AG04449 (cell line): ENCODE results near the gene SASH1.

ENCODE experiments used
- CTCF ChIA-PET: fragments of 350-600 bp; formaldehyde crosslinking; extraction: SDS; loops from one replicate; lab custom pipeline; 2021; ENCODE audit warnings: antibody characterized with exemption; lab: Yijun Ruan, JAX
- POLR2A ChIA-PET: fragments of 400-600, 350-600 bp; formaldehyde crosslinking; extraction: SDS; loops from one replicate; lab custom pipeline; 2020; ENCODE audit warnings: antibody characterized with exemption, inconsistent platforms; lab: Yijun Ruan, JAX
- DNase-seq: peaks from one replicate; pipeline ENCODE4 v3.0.0-alpha.2; 2010; ENCODE audit warnings: low read depth, low spot score
- H3K4me3 ChIP-seq: 2 replicates; pipeline ENCODE4 v1.5.1; 2011; ENCODE audit warnings: low read depth, mild to moderate bottlenecking, control low read depth, low read length
- CTCF ChIP-seq: IDR thresholded peaks from one replicate; pipeline ENCODE4 v1.5.1; 2011; ENCODE audit warnings: mild to moderate bottlenecking, moderate library complexity, low read length, control low read depth, inconsistent platforms; ENCODE audit not compliant: insufficient read depth; ENCODE audit errors: missing control alignments

The SASH1 gene

GRCh38 chr6:148538261-148539190 is 195.9 kb downstream of the SASH1 start:
- no peak for TF ChIP-seq CTCF
- POLR2A ChIA-PET, result interaction anchor here (0.7 kb wide), 1 partner anchor 397 kb away, joined by 3 read pairs; no protein-coding TSS in a partner anchor
- CTCF ChIA-PET, result interaction anchor here (0.7 to 3.0 kb wide), 4 partner anchors 8 to 361 kb away, joined by 3 to 11 read pairs (median 5); no protein-coding TSS in a partner anchor
- no peak for DNase-seq
- no peak overlapping the region for H3K4me3 ChIP-seq

- no peak overlapping the region for H3K4me3 ChIP-seq
- TF ChIP-seq CTCF, result no peak
- ChIA-PET POLR2A (no interaction called here), CTCF (interaction anchor here (1.0 to 3.0 kb wide), 2 partner anchors 16 to 482 kb away, joined by 3 to 13 read pairs; no protein-coding TSS in a partner anchor)
- DNase-seq, result no peak
Measured at GRCh38 chr6:148543540-148543939, 200.9 kb downstream of the SASH1 start.

- ChIA-PET CTCF (interaction anchor here (1.0 to 3.0 kb wide), 3 partner anchors 13 to 481 kb away, joined by 3 to 13 read pairs (median 4); no protein-coding TSS in a partner anchor), POLR2A (no interaction called here)
- no peak for TF ChIP-seq CTCF
- H3K4me3 ChIP-seq, result no peak overlapping the region
- no peak for DNase-seq
Measured at GRCh38 chr6:148544421-148544820, 201.8 kb downstream of the SASH1 start.

GRCh38 chr6:148545901-148546300 is 203.3 kb downstream of the SASH1 start:
- H3K4me3 ChIP-seq, result no peak overlapping the region
- POLR2A ChIA-PET, result no interaction called here
- TF ChIP-seq CTCF, result no peak
- CTCF ChIA-PET, result interaction anchor here (0.8 to 3.0 kb wide), 3 partner anchors 14 to 32 kb away, joined by 3 to 13 read pairs (median 3); no protein-coding TSS in a partner anchor
- DNase-seq, result no peak

GRCh38 chr6:148547110-148547509 is 204.5 kb downstream of the SASH1 start:
- DNase-seq, result no peak
- no peak overlapping the region for H3K4me3 ChIP-seq
- ChIA-PET CTCF (interaction anchor here (0.7 kb wide), 2 partner anchors 13 to 887 kb away, joined by 3 to 4 read pairs; no protein-coding TSS in a partner anchor), POLR2A (no interaction called here)
- TF ChIP-seq CTCF, result no peak
